OCI-LY1 (cell line): Measurements from ENCODE around the gene PHF2.

Source experiments
- EZH2 ChIP-seq: fragments of 200-600 bp; sonication (generic), shearing (Covaris generic); IDR thresholded peaks from 2 replicates; pipeline ENCODE4 v1.8.0; 2017; ENCODE audit warnings: borderline replicate concordance, mixed run types, mild to moderate bottlenecking, antibody characterized with exemption, low read length, moderate library complexity, mixed read lengths
- TF ChIP-seq, protein P1 (sequence below): fragments of 200-600 bp; sonication (generic), shearing (Covaris generic); IDR thresholded peaks from 2 replicates; pipeline ENCODE4 v1.5.1; 2017; ENCODE audit warnings: mild to moderate bottlenecking, antibody characterized with exemption, low read length, moderate library complexity, mixed read lengths

DNA sequence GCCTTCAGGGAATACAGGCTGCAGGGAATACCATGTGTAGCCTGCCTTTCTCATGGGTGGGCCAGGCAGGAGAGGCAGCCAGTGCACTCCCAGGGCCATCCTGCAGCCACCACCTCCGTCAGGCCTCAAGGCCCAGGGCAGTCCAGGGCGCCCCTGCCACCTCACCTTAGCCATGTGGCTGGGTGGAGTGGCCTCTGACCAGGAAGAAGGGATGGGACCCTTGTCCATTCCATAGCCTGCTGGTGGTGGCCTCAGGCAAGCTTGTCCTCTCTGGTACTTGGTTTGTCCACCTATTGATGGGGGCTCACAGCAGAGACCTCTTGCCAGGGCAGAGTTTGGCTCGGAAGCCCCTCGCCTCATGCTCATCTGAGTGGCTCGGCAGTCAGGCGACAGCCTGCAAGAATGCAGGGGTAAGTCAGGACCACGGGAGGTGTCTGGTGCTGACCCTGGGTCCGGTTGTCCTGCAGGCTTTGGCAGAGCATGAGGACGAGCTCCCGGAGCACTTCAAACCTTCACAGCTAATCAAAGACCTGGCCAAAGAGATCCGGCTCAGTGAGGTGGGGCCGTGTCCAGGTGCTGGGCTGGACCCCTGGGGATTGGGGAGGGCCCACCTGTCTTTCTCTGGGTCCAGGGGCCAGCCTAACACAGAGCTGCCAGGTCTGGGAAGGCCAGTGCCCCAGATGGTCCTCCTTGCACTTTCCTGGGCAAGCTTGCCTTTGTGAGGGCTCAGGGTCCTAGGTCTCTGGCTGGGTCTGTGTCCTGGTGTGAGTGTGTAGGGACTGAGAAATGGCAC, 82.9 kb downstream of the PHF2 start:
- TF ChIP-seq, protein P1, sequence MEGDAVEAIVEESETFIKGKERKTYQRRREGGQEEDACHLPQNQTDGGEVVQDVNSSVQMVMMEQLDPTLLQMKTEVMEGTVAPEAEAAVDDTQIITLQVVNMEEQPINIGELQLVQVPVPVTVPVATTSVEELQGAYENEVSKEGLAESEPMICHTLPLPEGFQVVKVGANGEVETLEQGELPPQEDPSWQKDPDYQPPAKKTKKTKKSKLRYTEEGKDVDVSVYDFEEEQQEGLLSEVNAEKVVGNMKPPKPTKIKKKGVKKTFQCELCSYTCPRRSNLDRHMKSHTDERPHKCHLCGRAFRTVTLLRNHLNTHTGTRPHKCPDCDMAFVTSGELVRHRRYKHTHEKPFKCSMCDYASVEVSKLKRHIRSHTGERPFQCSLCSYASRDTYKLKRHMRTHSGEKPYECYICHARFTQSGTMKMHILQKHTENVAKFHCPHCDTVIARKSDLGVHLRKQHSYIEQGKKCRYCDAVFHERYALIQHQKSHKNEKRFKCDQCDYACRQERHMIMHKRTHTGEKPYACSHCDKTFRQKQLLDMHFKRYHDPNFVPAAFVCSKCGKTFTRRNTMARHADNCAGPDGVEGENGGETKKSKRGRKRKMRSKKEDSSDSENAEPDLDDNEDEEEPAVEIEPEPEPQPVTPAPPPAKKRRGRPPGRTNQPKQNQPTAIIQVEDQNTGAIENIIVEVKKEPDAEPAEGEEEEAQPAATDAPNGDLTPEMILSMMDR = no peak
- TF ChIP-seq EZH2 = no peak
